Smooth muscle cell (in vitro differentiated cells): Measurements from ENCODE around the gene MBNL2. TPM values are rescaled to one million over a fixed set of nuclear protein-coding genes. Genes with fewer than 3 reads are reported as not detected.

ENCODE experiments used
- DNase-seq: peaks from one replicate; lab custom pipeline; 2025; ENCODE audit not compliant: unreplicated experiment; lab: John Stamatoyannopoulos, UW
- H2AFZ ChIP-seq: fragments of 200-600 bp; sonication (generic); 2 replicates; pipeline ENCODE4 v1.6.0; 2016; ENCODE audit warnings: antibody characterized with exemption, low read depth, mild to moderate bottlenecking
- H3F3A ChIP-seq: fragments of 200-600 bp; sonication (generic); 2 replicates; pipeline ENCODE4 v1.6.0; 2017; ENCODE audit warnings: antibody characterized with exemption, low read depth
- H3K27ac ChIP-seq: fragments of 200-600 bp; sonication (generic); 2 replicates; pipeline ENCODE4 v1.5.1; 2016; ENCODE audit warnings: low read depth, mild to moderate bottlenecking
- H3K27me3 ChIP-seq: fragments of 200-600 bp; sonication (generic); 2 replicates; pipeline ENCODE4 v1.6.1; 2016; ENCODE audit warnings: low read depth, mild to moderate bottlenecking
- H3K36me3 ChIP-seq: fragments of 200-600 bp; sonication (generic); 2 replicates; pipeline ENCODE4 v1.5.1; 2016; ENCODE audit warnings: low read depth
- H3K4me1 ChIP-seq: fragments of 200-600 bp; sonication (generic); 2 replicates; pipeline ENCODE4 v1.5.1; 2016; ENCODE audit warnings: low read depth
- H3K4me2 ChIP-seq: fragments of 200-600 bp; sonication (generic); 2 replicates; pipeline ENCODE4 v1.6.0; 2016; ENCODE audit warnings: mild to moderate bottlenecking
- H3K4me3 ChIP-seq: fragments of 200-600 bp; sonication (generic); 2 replicates; pipeline ENCODE4 v1.5.1; 2016; ENCODE audit warnings: mild to moderate bottlenecking
- H3K79me2 ChIP-seq: fragments of 200-600 bp; sonication (generic); 2 replicates; pipeline ENCODE4 v1.6.0; 2016; ENCODE audit warnings: low read depth, mild to moderate bottlenecking
- H3K9ac ChIP-seq: fragments of 200-600 bp; sonication (generic); 2 replicates; pipeline ENCODE4 v1.6.0; 2016; ENCODE audit warnings: low read depth
- H3K9me3 ChIP-seq: fragments of 200-600 bp; sonication (generic); replicated peaks from 2 replicates; pipeline ENCODE4 v1.5.1; 2016; ENCODE audit warnings: low read depth
- H4K20me1 ChIP-seq: fragments of 200-600 bp; sonication (generic); 2 replicates; pipeline ENCODE4 v1.6.0; 2016; ENCODE audit warnings: low read depth
- WGBS: methylation state at CpG from one replicate; pipeline ENCODE4 v1.1.7; 2016; ENCODE audit warnings: low lambda C conversion rate; 5-methylcytosine and 5-hydroxymethylcytosine counted together
- polyA plus RNA-seq: library from polyadenylated mRNA; unstranded; fragments of >200 nt; fragmentation: Nextera tagmentation; extraction: Ambion mirVana; gene quantifications from 2 replicates; pipeline ENCODE4 v1.2.1, GENCODE V29; 2016
- total RNA-seq: library from RNA; depleted of rRNA; stranded (reverse); fragments of >200 nt; gene quantifications from 2 replicates; pipeline ENCODE4 v1.2.3, GENCODE V29; 2014
- TF ChIP-seq, protein P1 (sequence below): fragments of 200-600 bp; sonication (generic); IDR thresholded peaks from 2 replicates; pipeline ENCODE4 v1.5.1; 2017; ENCODE audit warnings: borderline replicate concordance, mild to moderate bottlenecking, antibody characterized with exemption; ENCODE audit not compliant: insufficient read depth, poor library complexity, severe bottlenecking

The MBNL2 gene
- total and polyA plus RNA-seq, 2 experiments from 2014 or later = 33.7 to 120 TPM

DNA sequence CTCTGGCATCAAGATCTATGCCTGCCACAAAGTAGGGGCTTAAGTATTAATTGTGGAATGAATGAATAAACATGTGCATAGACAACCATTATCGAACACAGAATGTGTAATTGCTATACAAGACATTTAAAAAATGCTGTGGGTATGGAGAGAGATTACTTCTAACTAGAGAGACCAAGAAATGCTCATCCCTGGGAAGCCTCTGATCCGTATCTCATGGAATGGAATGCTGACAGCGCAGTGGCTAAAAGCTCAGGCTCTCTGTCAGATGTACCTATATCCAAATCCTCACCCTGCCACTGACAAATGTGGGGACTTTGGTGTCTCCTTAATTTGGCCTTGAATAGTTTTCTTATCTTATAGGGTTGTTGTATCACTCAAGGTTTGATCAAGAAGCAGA lies 22.7 kb upstream of the MBNL2 start:
- H3K4me2 ChIP-seq = no peak overlapping the region
- H3K4me3 ChIP-seq = no peak overlapping the region
- H3K27me3 ChIP-seq = no peaks in the 10 kb centered on the region
- DNase-seq = no peak
- no peaks in the 10 kb centered on the region for H4K20me1 ChIP-seq
- TF ChIP-seq, protein P1, sequence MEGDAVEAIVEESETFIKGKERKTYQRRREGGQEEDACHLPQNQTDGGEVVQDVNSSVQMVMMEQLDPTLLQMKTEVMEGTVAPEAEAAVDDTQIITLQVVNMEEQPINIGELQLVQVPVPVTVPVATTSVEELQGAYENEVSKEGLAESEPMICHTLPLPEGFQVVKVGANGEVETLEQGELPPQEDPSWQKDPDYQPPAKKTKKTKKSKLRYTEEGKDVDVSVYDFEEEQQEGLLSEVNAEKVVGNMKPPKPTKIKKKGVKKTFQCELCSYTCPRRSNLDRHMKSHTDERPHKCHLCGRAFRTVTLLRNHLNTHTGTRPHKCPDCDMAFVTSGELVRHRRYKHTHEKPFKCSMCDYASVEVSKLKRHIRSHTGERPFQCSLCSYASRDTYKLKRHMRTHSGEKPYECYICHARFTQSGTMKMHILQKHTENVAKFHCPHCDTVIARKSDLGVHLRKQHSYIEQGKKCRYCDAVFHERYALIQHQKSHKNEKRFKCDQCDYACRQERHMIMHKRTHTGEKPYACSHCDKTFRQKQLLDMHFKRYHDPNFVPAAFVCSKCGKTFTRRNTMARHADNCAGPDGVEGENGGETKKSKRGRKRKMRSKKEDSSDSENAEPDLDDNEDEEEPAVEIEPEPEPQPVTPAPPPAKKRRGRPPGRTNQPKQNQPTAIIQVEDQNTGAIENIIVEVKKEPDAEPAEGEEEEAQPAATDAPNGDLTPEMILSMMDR = no peak
- H3K9ac ChIP-seq = no peak overlapping the region
- H3K79me2 ChIP-seq = no peaks in the 10 kb centered on the region
- H3K27ac ChIP-seq = no peak overlapping the region
- no peaks in the 10 kb centered on the region for H3K36me3 ChIP-seq
- 67% methylated on average over 3 of the region's 3 CpGs for WGBS
- H2AFZ ChIP-seq = no peak overlapping the region
- H3K4me1 ChIP-seq = no peaks in the 10 kb centered on the region
- H3K9me3 ChIP-seq = no peaks in the 10 kb centered on the region
- no peaks in the 10 kb centered on the region for H3F3A ChIP-seq

DNA sequence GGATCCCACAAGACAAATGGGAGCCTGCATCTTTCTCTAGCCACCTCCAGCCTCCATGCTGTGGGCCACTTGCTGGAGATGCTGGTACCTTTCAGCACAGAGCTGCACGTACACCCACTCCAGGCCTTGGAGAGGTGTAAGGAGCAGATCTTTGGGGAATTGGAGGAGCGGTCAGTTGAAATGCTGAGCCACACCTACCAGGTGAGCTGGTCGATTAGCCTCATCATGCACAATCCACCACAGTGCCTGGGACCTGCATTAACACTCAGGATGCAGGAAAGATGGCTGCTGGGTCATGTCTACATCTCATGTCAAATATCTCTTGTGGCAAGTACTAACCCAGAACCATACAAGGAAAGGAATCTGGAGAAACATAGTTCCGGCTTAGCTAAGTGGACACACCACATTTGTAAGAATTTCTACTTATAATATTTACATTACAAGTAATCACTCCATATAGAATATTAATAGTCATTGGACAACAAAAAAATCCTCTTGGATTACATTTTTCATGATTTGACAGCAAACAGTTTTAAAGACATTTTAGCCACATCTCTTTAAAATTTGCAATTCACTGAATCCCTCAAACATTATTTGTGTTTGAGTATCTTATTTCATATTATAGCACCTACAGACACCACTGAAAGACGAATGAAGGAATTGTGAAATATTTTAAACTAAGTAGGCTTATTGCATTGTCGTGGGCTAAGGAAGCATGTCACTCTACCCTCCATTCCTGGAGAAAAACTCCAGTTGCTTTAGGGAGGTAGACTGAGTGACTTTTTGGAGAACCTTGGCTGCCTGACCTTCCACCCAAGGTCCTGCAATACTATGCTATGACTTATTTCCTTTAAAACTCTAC lies 21.8 kb upstream of the MBNL2 start:
- H2AFZ ChIP-seq = no peak overlapping the region
- H3K9ac ChIP-seq = no peak overlapping the region
- no peaks in the 10 kb centered on the region for H3K9me3 ChIP-seq
- H3K36me3 ChIP-seq = no peaks in the 10 kb centered on the region
- no peak for DNase-seq
- no peak overlapping the region for H3K27ac ChIP-seq
- H3K4me2 ChIP-seq = no peak overlapping the region
- H3K27me3 ChIP-seq = no peaks in the 10 kb centered on the region
- H3K79me2 ChIP-seq = no peaks in the 10 kb centered on the region
- H3K4me3 ChIP-seq = no peak overlapping the region
- H3F3A ChIP-seq = no peaks in the 10 kb centered on the region
- TF ChIP-seq, protein P1 = no peak
- 92% methylated on average over 6 of the region's 6 CpGs for WGBS
- no peaks in the 10 kb centered on the region for H4K20me1 ChIP-seq
- no peaks in the 10 kb centered on the region for H3K4me1 ChIP-seq

DNA sequence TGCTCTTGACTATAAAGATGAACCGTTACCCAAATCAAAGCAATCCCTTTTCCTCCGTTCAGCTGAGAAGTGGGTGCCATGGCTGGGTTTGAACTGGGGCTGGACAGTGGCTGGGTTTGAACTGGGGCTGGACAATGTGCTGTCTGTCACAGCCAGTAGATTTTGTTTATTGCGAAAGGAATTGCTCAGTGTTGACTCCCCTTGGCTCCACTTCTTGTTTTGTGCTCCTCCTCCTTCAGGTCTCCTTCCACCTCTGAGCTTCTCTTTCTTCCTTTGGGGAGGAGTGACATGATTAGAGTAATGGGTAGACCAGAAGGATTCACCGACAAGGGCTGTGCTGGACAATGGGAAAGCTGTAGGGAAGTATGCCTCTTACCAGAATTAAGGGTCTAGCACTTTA lies 19.4 kb upstream of the MBNL2 start:
- Histone ChIP-seq H3F3A (no peaks in the 10 kb centered on the region), H3K79me2 (no peaks in the 10 kb centered on the region), H3K9ac (no peak overlapping the region), H3K4me2 (no peak overlapping the region), H3K4me1 (no peaks in the 10 kb centered on the region), H3K9me3 (no peaks in the 10 kb centered on the region), H3K27ac (no peak overlapping the region), H2AFZ (no peak overlapping the region), H3K27me3 (no peaks in the 10 kb centered on the region), H3K4me3 (no peak overlapping the region), H4K20me1 (no peaks in the 10 kb centered on the region), H3K36me3 (no peaks in the 10 kb centered on the region)
- WGBS = 92% methylated on average over 4 of the region's 4 CpGs
- TF ChIP-seq, protein P1 = no peak
- DNase-seq = no peak

DNA sequence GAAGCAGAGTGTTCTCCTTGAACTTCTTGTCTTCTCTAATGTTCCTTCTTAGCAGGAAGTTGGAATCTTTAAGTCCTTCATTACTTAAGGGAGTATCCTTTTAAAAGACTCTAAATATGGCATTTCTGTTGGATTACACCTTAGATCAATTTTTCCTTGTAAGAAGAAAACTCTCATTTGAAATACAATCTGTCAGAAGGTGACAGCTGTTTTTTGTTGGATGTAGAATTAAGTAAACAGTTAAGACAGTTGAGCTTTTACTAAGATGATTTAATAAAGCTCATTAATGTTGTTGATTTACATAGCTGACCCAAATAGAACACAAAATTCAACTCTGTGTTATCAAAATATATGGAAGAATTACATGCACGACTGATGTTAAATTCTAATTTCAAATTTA lies 16.7 kb upstream of the MBNL2 start:
- Histone ChIP-seq H3K4me1 (no peaks in the 10 kb centered on the region), H4K20me1 (no peaks in the 10 kb centered on the region), H3K9me3 (no peaks in the 10 kb centered on the region), H3K79me2 (no peaks in the 10 kb centered on the region), H3K4me3 (no peak overlapping the region), H3K27ac (peak overlapping the region; percentile 25), H3K27me3 (no peaks in the 10 kb centered on the region), H3K36me3 (no peaks in the 10 kb centered on the region), H3K9ac (no peak overlapping the region), H2AFZ (no peak overlapping the region), H3F3A (no peaks in the 10 kb centered on the region), H3K4me2 (no peak overlapping the region)
- WGBS = 54% methylated on average over 1 of the region's 1 CpG
- TF ChIP-seq, protein P1 = no peak
- no peak for DNase-seq
